GM20431 (cell line): ENCODE data around the gene UBXN6.

ENCODE experiments used
- in situ Hi-C: fragments of 300-500 bp; cut with MseI, MboI; formaldehyde crosslinking; loops from one replicate; pipeline ENCODE4 v1.15.0; 2020; ENCODE audit warnings: low sequenced_read_pairs; ENCODE audit not compliant: unreplicated experiment

Gene UBXN6

DNA sequence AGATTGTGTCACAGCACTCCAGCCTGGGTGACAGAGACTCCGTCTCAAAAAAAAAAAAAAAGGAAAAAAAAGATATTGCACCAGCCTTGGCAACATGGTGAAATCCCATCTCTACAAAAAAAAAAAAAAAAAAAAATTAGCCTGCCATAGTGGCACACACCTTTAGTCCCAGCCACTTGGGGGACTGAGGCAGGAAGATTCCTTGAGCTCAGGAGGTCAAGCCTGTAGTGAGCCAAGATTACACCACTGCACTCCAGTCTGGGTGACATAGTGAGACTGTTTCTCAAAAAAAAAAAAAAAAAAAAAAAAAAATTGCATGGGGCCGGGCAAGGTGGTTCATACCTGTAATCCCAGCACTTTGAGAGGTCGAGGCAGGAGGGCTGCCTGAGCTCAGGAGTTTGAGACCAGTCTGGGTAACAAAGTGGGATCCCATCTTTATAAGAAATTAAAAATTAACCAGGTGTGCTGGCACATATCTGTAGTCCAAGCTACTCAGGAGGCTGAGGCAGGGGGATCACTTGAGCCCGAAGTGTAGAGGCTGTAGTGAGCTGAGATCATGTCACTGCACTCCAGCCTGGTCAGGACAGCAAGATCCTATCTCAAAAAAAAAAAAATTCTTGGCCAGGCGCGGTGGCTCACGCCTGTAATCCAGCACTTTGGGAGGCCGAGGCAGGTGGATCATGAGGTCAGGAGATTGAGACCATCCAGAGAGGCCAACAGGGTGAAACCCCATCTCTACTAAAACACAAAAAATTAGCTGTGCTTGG is 7.4 kb upstream of the UBXN6 start:
- in situ Hi-C loops: no loop called here

DNA sequence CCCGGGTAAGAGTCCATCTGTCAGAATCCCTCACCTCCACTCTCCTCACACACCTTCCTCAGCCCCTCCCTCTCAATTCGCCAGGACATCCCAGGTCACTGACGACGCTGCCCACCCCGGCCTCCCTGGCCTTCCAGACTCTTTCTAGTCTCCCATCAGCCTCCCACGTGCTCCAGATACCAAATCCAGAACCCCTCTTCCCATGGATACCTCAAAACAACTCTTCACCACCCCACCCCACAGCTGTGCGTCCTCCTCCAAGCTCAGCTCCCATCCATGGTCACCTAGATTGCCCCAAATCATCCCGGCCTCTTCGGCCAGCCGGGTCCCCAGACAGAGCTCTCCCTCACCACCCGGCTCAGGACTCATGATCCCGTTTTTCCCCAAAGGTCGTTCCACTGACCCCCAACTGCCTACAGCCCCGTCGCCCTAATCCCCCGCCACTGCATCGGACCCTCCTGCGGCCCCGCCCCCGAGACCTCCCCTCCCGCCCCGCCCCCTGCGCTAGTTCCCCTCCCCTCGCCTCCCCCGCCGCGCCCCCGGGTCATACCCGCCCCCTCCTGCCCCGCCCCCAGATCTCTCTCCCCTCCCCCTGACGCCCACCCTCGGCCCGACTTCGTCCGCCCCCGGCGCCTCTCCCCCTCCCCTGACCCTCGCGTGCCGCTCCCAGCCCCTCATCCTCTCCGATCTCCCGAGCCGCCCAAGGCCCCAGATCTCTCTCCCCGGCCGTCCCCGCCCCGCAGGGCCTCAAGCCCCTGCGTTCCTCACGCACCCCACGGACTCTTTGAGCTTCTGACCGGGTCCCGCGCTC is 546 bp downstream of the UBXN6 start:
- in situ Hi-C loops: no loop called here

DNA sequence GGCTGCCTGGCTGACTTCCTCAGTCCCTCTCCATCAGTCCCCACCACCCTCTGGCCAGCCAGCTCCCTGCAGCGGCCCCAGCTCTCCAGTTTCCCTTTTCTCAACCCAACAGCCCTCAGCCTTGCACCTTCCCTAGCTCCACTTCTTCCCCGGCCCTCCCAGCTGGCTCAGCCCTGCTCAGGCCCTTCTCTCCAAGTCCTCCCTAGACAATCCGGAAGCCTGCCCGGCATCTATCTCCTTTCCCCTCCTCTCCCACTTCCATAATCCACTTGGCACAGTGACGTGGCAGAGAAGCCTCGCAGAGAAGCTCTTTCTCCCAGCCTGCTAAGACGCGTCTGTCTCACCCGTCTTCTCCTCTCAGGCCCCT is 1.1 kb downstream of the UBXN6 start:
- in situ Hi-C loops: no loop called here

DNA sequence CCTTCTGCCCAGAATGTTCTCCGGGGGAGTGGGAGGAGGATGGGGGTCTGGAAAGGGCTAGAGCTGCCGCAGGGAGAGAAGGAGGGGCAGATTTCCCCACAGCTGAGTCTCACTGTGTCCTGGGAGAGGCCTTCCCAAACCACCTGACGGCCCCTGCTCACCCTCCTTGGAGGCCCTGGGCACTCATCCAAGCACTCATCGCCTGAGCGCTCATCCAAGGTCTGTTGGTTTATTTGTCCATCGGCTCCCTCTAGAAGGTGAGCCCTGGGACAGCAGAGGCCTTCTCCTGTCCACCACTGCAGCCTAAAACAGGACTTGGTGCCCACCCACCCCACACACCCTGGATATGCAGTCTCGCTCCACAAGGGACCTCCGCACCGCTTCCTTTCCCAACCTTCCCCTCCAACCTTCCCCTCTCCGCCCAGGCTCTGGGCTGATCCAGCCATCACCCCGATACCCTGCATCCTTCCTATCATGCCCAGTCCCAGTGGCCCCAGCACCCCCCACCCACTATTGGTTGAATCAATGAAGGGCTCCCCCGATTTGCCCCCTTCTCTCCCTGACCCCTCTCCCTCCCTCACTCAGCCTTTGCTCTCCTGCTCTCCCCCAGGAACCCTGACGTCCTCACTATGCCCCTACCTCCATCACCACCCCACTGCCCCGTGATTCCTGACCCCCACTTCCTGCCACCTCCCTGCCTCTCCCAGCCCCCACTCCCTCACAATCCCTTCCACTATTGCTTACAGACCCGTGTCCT is 1.7 kb downstream of the UBXN6 start:
- in situ Hi-C loops: no loop called here

DNA sequence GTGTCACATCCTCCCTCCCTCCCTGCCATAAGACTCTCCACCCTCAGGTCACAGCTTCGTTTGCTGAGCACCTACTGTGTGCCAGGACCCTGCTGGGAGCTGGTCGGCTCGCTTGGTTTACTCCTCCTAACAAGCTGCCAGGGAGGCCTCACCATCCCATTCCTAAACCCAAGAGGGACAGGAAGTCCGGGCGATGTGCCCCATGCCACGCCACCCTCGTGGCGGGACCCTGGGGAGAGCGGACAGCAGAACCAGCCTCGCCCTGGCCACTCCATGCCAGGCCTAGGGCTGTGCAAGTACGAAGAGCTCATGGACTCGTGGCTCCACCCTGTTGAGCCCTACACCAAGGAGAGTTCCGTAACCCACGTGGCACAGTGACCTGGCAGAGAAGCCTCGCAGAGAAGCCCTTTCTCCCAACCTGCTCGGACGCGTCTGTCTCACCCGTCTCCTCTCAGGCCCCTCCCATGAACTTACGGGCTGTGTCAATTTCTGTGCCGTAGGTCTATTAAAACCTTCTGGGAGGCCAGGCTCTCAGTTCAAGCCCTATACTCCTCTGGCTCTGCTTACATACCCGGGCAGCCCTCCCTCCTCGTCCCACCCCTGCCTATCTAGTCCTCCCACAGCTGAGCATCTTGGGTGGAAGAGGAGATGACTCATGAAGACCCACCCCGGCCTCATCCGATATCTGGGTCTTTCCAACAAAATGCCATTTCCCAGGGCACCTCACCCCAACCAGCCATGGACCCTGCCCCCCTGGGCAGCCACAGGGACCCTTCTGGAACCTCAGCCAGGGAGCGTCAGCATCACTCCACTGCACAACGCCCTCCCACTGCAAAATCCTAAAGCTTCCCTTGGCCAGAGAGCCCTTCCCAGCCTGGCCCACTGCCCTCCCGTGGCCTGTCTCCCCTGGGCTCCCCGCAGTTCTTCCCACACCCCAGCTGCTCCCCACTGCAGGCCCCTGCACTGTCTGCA is 2.6 kb downstream of the UBXN6 start:
- in situ Hi-C loops: no loop called here

DNA sequence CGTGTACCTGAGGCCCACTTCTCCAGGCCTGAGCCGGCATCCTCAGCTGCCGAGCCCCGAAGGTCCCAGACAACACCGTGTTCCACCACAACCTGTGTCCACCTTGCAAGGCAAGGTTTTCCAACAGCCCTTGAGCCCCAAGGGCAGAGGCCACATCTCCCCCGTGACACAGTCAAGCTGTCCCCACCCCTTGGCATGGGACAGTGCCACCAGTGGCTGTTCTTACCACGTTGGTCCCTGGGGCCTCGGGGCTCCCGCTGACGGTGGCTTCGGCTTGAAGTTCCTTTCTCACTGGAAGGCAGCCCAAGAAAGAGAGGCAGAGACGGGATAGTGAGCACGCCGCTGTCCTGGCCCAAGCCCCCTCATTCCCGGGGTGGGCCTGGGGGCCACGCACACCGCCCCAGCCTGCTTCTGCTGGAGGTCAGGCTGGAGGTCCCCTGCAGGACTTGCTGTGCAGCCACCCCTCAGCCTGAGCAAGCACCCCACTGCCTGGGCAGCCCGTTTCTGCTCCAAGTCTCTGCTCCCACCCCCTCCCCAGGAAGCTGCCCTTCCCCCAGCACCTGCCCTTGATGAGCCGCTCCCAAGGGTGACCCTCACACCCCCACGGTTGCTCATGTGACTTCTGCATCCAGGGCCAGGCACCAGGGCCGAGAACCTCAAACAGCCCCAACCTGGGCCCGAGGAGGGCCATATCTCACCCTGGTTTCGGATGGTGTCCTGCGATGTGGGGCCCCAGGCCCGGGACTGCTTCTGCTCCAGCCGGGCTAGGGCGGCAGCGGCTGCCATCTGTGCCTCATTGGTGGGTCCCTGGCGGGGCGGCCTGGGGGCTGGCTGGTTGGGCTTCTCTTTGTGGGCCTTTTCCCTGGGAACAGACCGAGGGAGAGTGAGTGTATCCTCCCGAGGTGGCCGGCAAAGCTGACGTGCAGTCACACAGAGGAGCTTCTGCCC is 4.1 kb downstream of the UBXN6 start:
- in situ Hi-C loops: no loop called here

DNA sequence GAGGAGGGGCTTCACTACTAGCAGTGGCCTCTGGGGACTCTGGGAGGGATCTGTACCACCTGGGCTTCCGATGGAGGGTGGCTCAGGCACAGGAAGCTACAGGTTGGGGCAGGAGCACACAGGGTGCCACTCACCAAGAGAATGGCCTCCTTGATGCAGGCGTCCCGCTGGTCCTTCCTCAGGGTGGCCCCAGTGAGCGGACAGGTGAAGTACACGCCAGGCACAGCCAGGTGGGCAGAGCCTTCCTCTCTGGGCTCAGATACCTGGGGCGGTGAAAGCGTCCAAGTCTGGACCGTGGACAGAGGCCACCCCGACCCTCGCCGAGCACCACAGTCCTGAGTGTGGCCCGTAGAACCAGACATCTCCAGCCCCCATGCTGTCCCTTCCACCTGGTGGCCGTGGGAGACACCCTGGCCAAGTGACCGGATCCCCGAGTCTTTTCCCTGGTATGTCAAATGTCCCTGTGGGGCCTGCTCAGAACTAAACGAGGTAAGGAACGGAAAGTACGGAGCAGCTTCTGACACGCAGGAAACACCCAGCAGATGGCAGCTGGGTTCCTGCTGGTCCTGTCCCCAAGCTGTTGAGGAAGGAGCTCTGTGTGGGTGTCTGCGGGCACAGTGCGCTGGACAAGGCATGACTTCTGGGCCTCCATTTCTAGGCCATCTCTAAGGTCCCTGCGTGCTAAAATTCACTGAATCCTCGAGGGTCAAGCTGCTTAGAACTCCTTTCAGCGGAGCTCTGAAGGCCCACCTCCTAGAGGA is 5.2 kb downstream of the UBXN6 start:
- in situ Hi-C loops: no loop called here

DNA sequence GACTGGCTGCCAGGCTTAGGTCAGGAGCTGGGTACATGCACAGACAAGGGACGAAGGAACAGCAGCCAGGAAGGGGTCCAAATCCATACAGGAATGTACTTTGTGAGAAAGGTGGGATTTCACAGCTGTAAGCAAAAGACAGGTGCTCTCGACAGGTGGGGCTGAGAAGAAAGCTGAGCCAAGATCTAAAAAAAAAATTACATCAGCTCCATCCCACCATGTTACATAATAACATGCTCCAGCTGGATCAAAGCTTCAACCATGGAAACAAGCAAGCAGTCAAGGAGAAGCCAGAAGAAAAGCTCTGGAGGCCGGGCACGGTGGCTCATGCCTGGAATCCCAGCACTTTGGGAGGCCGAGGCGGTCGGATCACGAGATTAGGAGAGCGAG is 8.0 kb downstream of the UBXN6 start:
- in situ Hi-C loops: no loop called here

DNA sequence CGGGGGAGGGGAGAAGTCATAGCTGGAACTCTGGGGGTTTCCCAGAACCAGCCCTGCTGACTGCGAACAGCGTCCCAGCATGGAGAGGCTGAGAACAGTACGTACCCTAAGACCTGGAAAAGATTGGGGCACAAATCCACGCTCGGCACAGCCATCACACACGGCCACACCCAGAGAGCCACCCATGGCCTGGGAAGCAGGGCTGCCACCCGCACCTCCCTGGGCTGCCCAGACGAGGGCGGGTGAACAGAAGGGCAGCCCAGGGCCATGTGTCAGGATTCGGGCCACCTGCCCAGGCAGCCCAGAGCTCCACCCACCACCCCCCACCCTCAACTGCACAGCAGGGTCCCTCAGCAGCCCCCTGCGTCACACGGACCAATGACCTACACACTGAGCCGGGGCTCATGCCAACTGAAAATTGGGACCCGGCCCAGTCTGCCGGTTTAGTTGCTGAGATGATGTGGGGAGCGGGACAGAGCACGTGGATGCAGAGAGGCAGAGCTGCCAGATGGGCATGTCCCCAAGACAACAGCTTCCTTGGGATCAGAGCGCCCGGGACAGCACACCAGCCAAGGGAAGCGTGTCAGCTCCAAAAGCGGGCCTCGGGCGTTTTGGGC is 8.5 kb downstream of the UBXN6 start:
- in situ Hi-C loops: no loop called here

DNA sequence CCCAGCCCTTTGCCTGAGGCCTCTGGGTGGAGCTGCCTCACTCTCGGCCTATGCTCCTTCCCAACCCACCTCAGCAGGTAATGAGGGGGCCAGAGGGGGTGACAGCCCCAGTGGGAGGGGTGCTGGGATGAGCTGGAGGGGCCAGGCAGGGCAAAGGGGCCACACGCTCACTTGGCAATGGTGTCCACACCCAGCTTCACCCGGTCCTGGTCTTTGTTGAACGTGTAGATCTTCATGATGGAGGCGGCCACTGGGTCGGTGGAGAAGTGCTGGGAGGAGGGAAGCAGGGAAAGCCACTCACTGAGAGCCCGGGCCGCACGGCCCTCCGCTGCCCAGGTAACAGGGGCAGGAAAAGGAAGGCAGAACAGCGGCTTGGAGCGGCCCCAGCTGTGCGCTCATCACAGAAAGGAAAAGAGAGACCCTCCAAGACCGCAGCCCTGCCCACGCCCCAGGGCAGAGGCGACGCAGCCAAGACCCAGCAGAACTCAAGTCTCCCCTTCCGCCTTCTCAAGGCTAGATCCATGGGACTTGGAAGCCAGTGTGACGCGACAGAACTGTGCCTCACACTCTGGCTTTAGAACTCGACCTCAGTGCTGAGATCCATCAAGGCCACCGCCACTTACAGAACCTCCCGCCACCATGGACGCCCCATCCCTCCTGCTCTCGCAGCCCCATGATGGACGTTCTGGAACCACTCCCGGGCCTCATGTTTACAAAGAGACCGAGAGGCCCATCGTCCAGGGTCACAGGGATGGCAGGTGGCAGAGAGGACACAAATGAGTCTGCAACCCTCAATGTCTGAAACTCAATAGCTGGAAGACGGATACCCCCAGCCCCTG is 9.2 kb downstream of the UBXN6 start:
- in situ Hi-C loops: no loop called here

DNA sequence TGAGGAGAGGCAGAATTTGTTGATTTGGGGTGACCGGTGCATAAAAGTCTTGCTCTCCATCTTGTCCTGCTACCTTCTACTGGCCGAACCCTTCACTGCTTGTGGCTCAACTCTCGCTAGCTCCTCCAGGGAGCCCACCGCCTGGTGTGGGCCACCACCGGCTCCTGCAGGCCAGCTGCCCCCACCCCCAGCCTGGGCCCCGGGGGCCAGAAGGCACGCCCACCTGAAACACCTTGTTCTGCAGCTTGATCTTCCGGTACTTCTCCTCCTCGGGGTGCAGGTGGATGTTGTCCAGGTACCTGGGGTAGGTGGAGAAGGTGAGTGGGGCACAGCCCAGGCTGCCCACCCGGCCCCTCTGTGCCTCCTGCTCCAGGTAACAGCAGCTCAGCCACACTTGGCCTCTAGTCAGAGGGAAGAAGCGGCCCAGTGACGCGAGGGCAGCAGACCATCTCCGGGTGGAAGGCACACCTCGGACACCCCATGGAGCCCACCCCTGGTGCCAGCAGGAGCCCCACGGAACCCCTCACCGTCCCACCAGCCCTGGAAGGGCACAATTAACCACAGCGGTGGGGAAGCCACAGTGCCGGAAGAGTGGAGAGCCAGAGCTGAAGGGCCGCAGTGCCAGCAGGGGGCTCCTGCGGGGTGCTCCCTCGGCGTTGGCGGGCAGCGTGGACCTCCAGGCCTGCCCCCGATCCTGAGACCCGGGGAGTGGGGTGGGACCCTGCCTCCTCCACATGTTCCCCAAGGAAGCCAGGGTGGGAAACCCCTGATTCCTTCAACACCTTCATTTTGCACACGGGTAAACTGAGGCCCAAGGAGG is 10.1 kb downstream of the UBXN6 start:
- in situ Hi-C loops: no loop called here

DNA sequence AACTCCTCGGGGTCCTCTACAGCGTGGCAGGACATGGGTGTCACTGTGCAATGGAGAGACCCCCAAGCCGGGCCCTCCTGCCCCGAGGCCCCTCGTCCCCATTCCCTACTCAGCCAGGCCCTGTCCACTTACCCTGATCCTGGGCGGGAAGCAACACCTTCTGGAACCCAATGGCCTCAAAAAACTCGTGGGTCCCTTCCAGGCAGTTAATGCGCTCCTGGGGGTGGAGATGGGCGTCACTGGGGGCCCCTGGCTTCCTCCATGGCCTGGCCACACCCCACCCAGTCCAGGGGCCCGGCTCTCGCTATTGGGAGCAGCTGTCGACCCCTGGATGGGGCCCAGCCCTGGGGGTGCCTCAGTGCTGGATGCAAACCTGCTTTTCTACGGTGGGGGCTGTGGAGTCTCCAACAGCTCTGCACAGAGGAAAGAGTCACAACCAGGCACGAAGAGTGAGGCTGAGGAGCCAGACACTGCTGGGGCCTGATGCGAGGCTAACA is 10.8 kb downstream of the UBXN6 start:
- in situ Hi-C loops: no loop called here

DNA sequence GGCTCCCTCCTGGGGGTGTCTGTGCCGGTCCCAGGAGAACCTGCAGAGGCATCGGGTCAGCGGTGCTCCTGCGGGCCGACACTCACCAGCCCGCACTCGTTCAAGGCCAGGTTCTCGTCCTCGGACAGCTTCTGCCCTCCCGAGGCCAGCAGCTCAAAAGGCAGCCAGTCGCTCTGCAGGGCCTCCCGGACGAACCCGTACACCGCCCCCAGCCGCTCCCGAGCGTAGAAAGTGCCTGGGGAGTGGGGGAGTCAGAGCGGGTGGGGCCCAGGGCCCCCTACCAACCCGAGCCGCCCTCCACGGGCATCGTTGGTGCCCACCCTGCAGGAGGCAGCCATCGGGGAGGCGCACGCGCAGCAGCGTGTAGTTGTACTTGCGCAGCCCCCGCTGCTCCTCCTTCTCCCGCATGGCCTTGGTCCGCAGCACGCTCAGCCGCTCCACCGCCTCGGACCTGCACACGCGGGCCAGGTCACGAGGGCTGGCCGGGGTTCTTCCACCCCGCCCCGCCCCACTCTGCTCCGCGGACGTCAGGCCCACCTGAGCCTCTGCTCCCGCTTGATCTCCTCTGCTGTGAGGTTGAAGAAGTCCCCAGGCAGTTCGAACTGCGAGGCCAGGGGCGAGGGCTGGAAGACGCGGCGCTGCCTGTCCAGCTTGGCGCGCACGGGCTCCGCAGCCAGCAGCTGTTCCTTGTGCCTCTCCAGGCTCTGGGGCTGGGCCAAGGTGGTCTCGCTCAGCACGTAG is 11.5 kb downstream of the UBXN6 start:
- in situ Hi-C loops: no loop called here

DNA sequence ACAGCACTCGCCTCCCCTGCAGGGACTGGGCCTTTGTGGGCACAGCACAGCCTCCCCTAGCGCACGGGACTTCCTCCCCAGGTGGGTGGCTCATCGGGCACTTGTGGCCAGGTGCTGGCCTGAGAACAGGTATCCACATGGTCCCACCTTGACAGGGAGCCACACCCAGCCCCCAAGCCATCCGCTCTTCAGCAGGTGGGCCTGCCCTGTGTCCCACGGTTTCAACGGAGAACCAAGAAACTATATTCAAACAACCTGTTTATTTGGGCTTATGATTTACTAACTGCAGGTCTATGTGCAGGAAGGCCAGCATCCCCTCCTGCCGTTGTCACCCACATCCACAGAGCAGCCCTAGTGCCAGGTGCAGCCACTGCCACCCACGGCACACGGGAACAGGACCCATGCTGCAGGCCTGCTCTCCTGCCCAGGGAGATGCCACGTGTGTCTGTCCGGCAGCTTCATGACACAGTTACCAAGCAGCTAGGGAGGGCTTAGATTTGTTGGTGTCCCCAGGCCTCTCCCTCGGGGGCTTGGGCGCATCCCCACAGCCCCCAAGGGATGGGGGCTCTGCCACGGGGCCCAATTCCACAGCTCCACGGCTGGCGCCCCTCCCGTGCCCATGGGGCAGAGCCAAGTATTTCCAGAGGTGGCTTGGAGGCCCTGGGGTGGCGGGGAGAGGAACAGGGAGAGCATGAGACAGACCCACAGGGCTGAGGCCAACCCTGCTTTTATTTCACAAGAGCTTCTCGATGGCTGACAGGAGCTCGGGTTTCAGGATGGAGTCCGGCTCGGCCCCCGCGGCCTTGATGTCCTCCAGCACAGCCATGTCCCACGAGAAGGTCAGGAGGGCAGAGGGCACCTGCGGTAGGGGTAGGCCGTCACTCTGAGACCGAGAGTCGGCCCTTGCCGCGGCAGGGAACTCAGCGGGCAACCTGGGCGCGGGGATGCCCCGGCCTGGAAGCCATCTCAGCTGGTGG is 12.5 kb downstream of the UBXN6 start:
- in situ Hi-C loops: no loop called here
